ENCODE measurements around the gene UBE2I. TPM values are rescaled to one million over a fixed set of nuclear protein-coding genes. Genes with fewer than 3 reads are reported as not detected.
"Not testable (repeated sequence)": the region's sequence is repeated elsewhere in the genome, so short reads cannot be mapped to it uniquely, and the experiment has no call there.

Gene UBE2I
- polyA plus RNA-seq, 12 donors = 78.4 to 213 (median 104) TPM; not detected in 1

GRCh38 chr16:1326946-1327618 is 17.6 kb downstream of the UBE2I start:
- DNase-seq = no peak

- no peak for DNase-seq
Measured at GRCh38 chr16:1327619-1327947, 18.1 kb downstream of the UBE2I start.

GRCh38 chr16:1328136-1328535 is 18.7 kb downstream of the UBE2I start:
- DNase-seq = not testable (repeated sequence)

- not testable (repeated sequence) for DNase-seq
Measured at GRCh38 chr16:1328961-1329360, 19.5 kb downstream of the UBE2I start.

- no peak for DNase-seq
Measured at GRCh38 chr16:1330260-1330914, 21.0 kb downstream of the UBE2I start.

GRCh38 chr16:1330931-1331711 is 21.7 kb downstream of the UBE2I start:
- DNase-seq = no peak

- DNase-seq = peak; percentile 23
Measured at GRCh38 chr16:1331712-1332617, 22.5 kb downstream of the UBE2I start.

- DNase-seq = no peak
Measured at GRCh38 chr16:1332618-1333148, 23.2 kb downstream of the UBE2I start.

- DNase-seq = no peak
Measured at GRCh38 chr16:1333149-1333812, 23.8 kb downstream of the UBE2I start, which contains the start of gene BAIAP3. Gene BAIAP3 (plus strand): TSS chr16:1333645. CDS start chr16:1338550, 4,905 bp downstream.

- DNase-seq = no peak
Measured at GRCh38 chr16:1333854-1334700, 24.6 kb downstream of the UBE2I start.

- DNase-seq = no peak
Measured at GRCh38 chr16:1334739-1335138, 25.3 kb downstream of the UBE2I start.

GRCh38 chr16:1335211-1335971 is 26.0 kb downstream of the UBE2I start:
- DNase-seq = no peak

- DNase-seq = no peak
Measured at GRCh38 chr16:1335996-1336395, 26.6 kb downstream of the UBE2I start.

- DNase-seq = no peak
Measured at GRCh38 chr16:1336619-1337018, 27.2 kb downstream of the UBE2I start.

GRCh38 chr16:1337486-1337885 is 28.1 kb downstream of the UBE2I start:
- DNase-seq = no peak

GRCh38 chr16:1338119-1338730 is 28.8 kb downstream of the UBE2I start:
- no peak for DNase-seq

- no peak for DNase-seq
Measured at GRCh38 chr16:1338855-1339675, 29.6 kb downstream of the UBE2I start.
